HG02943 (cell line): Measurements from ENCODE around the gene SLAMF7.
"Not testable (repeated sequence)": the region's sequence is repeated elsewhere in the genome, so short reads cannot be mapped to it uniquely, and the experiment has no call there.

Source experiments
- ATAC-seq: cut with Tn5 transposase; IDR thresholded peaks from one replicate; pipeline ENCODE4 v1.9.1; 2021; ENCODE audit warnings: mild to moderate bottlenecking, low read depth, moderate library complexity; ENCODE audit not compliant: unreplicated experiment

The SLAMF7 gene

GRCh38 chr1:160718210-160718609 lies 20.8 kb upstream of the SLAMF7 start:
- ATAC-seq = no peak

DNA sequence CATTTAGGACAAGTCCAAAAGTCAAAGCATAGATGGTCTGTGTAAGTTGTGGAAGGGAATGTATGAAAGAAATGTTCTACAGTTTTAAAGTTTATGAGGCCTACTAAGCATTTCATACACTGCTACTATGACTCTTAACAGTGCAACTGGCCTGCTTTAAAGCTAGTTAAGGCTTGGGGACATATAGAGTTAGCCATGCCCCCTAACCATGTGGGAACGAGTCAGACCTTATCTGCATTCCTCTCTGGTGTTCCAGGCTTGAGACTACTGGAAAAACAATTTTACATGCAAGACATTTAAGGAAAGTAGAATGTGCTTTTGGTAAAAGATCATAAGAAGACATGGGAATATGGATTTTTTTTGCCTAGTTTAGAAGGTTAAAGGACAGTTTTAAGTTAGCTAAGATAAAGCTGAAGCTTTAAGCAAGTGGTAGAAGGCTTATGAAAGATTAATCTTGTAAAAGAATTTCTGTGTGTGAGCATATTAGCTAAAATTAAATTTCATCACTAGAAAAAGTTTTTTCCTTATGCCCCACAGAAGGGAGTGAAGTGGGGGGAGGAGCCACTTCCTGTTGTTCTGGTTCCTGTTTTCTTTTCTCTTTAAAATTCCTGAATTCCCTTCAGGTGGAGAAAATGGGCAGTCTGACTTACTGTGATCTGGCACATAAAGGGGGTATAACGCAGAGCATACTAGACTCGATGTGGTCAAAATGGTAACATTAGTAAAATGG lies 18.5 kb upstream of the SLAMF7 start:
- no peak for ATAC-seq

- no peak for ATAC-seq
Measured at GRCh38 chr1:160721473-160721872, 17.6 kb upstream of the SLAMF7 start.

- no peak for ATAC-seq
Measured at GRCh38 chr1:160722726-160723125, 16.3 kb upstream of the SLAMF7 start.

- ATAC-seq = no peak
Measured at GRCh38 chr1:160723332-160723731, 15.7 kb upstream of the SLAMF7 start.

GRCh38 chr1:160724465-160725242 lies 14.4 kb upstream of the SLAMF7 start:
- no peak for ATAC-seq

DNA sequence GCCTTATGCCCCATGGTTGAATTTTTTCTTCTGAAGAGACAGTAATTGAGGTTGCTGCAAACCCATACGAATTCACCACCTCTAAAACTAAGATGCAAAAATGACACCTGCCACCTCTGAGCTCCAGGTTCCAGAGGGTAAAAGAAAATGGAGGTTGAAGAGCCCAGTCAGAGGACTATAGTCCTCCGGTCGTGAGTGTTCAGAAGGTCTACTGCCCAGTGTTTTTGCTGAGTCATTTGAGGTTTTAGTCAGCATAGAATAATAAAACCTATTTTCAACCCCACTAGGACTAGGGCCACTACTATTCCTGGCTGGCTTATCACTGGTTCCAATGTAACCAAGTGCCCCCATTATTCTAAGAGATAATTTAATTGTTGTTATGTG lies 12.9 kb upstream of the SLAMF7 start:
- peak; percentile 16 for ATAC-seq

- ATAC-seq = peak; percentile 52
Measured at GRCh38 chr1:160726498-160727315, 12.3 kb upstream of the SLAMF7 start.

DNA sequence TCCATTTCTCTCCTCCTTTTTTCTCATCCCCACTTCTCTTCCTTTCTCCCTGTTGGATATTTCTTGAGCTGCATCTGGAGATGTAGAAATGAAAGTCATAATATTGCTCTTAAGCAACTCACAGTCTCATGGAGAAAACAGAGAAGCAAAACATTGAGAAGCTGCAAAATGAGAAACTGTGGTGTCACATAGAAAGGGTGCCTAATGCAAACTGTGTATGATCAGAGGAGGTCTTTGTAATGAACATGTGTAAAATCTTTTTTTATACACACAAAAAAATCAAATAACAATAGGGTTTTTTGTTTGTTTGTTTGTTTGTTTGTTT lies 11.8 kb upstream of the SLAMF7 start:
- no peak for ATAC-seq

DNA sequence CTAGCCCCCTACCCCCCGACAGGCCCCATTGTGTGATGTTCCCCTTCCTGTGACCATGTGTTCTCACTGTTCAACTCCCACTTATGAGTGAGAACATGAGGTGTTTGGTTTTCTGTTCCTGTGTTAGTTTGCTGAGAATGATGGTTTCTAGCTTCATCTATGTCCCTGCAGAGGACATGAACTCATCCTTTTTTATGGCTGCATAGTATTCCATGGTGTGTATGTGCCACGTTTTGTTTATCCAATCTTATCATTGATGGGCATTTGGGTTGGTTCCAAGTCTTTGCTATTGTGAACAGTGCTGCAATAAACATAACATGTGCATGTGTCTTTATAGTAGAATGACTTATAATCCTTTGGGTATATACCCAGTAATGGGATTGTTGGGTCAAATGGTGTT lies 7.5 kb upstream of the SLAMF7 start:
- not testable (repeated sequence) for ATAC-seq

- no peak for ATAC-seq
Measured at GRCh38 chr1:160731990-160732389, 7.1 kb upstream of the SLAMF7 start.

DNA sequence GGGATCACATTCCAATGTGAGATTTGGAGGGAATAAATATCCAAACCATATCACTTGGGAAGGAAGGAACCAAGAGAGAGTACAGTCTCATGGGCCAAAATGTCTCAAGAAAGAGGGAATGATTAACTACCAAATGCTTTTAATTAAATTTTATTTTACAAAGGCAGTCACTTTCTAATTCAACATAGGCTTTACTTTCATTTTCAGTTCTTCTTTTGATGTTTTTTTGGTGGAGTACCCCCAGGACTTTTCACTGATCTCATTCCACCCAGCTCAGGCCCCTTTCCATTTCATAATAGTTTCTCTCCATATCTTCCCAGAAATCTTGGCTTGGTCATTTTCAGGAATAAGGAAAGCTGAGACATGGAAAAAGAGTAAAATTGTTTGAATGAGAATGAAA lies 5.1 kb upstream of the SLAMF7 start:
- ATAC-seq = no peak

GRCh38 chr1:160734301-160734700 lies 4.7 kb upstream of the SLAMF7 start:
- no peak for ATAC-seq

GRCh38 chr1:160738271-160738670 lies 776 bp upstream of the SLAMF7 start:
- no peak for ATAC-seq

GRCh38 chr1:160740133-160740688 lies 1.2 kb downstream of the SLAMF7 start:
- no peak for ATAC-seq

- ATAC-seq = no peak
Measured at GRCh38 chr1:160741092-160741501, 2.0 kb downstream of the SLAMF7 start.

- ATAC-seq = no peak
Measured at GRCh38 chr1:160741612-160742348, 2.7 kb downstream of the SLAMF7 start.

GRCh38 chr1:160742428-160743127 lies 3.5 kb downstream of the SLAMF7 start:
- ATAC-seq = no peak

DNA sequence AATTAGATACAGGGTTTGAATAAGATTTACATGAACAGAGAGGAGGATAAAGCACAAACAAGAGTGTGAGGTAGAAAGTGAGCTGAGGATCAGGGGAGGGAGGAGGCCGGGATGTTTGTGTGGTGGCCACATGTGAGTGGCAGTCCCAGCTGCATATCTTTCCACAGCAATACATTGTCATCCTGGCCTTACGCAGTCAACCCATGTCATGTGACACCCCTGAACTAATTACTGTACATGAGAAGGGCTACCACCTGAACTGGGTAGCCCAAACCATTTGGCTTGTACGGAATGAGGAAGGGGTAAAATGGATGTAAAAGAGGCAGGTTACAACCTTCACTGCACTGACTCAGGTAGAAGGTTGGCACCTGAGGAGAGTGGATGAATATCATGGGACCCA lies 4.2 kb downstream of the SLAMF7 start:
- no peak for ATAC-seq
